Suprapubic skin (tissue), 4 donors: Measurements from ENCODE around the gene FRAT1.

Source experiments
- CTCF ChIP-seq, 2 donors: fragments of 200-600 bp in 1 of 2; fragments of 450-650 bp in 1 of 2; sonication (generic) in 1 of 2; IDR thresholded peaks; one replicate each; pipeline ENCODE4 v1.5.1; 2016 to 2019; ENCODE audit warnings: antibody characterized with exemption in 2 of 2, mild to moderate bottlenecking in 1 of 2, moderate library complexity in 1 of 2
- EP300 ChIP-seq: sonication (generic); formaldehyde crosslinking; IDR thresholded peaks from one replicate; pipeline ENCODE4 v1.6.1; 2017; ENCODE audit warnings: antibody characterized with exemption
- POLR2A ChIP-seq, 2 donors: fragments of 450-650 bp; IDR thresholded peaks; one replicate each; pipeline ENCODE4 v1.6.1; 2017; ENCODE audit warnings: antibody characterized with exemption in 2 of 2, mild to moderate bottlenecking in 2 of 2, moderate library complexity in 2 of 2
- POLR2AphosphoS5 ChIP-seq, 3 donors: sonication (generic); formaldehyde crosslinking; IDR thresholded peaks; one replicate each; pipeline ENCODE4 v1.6.1; 2017; ENCODE audit warnings: antibody characterized with exemption in 3 of 3

GRCh38 chr10:97361537-97361901, 42.4 kb downstream of the FRAT1 start:
- TF ChIP-seq CTCF (IDR thresholded peaks at IDR 0.05) (no peak), EP300 (no peak), POLR2A (IDR thresholded peaks at IDR 0.05) (no peak), POLR2AphosphoS5 (IDR thresholded peaks at IDR 0.05) (no peak)
